GM10248 (cell line): ENCODE results near the gene RSPH1.
A peak's percentile ranks its signal among the peaks of the same experiment; 100 is the strongest.

Experiments
- CTCF ChIA-PET: fragments of 300-600 bp; sonication (Branson Sonifier 250); formaldehyde crosslinking; extraction: SDS; loops from one replicate; lab custom pipeline; 2021; ENCODE audit warnings: antibody characterized with exemption; lab: Yijun Ruan, JAX
- POLR2A ChIA-PET: fragments of 350-650 bp; sonication (Branson Sonifier 250); formaldehyde crosslinking; extraction: SDS; loops from one replicate; lab custom pipeline; 2020; ENCODE audit warnings: antibody characterized with exemption; lab: Yijun Ruan, JAX
- DNase-seq: peaks from one replicate; pipeline ENCODE4 v3.0.0; 2012; ENCODE audit errors: extremely low spot score
- TF ChIP-seq, protein P1 (sequence below): IDR thresholded peaks from 2 replicates; pipeline ENCODE4 v1.5.1; 2012; ENCODE audit warnings: mild to moderate bottlenecking, low read depth; ENCODE audit errors: extremely low read depth, missing control alignments, control extremely low read depth

Gene RSPH1

GRCh38 chr21:42445311-42445710, 50.7 kb downstream of the RSPH1 start:
- TF ChIP-seq, protein P1, sequence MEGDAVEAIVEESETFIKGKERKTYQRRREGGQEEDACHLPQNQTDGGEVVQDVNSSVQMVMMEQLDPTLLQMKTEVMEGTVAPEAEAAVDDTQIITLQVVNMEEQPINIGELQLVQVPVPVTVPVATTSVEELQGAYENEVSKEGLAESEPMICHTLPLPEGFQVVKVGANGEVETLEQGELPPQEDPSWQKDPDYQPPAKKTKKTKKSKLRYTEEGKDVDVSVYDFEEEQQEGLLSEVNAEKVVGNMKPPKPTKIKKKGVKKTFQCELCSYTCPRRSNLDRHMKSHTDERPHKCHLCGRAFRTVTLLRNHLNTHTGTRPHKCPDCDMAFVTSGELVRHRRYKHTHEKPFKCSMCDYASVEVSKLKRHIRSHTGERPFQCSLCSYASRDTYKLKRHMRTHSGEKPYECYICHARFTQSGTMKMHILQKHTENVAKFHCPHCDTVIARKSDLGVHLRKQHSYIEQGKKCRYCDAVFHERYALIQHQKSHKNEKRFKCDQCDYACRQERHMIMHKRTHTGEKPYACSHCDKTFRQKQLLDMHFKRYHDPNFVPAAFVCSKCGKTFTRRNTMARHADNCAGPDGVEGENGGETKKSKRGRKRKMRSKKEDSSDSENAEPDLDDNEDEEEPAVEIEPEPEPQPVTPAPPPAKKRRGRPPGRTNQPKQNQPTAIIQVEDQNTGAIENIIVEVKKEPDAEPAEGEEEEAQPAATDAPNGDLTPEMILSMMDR = no peak
- ChIA-PET POLR2A (no interaction called here), CTCF (interaction anchor here (0.7 to 5.0 kb wide), 6 partner anchors 9 to 187 kb away, joined by 3 to 15 read pairs (median 4); no protein-coding TSS in a partner anchor)
- DNase-seq = no peak

- TF ChIP-seq, protein P1 = no peak
- ChIA-PET POLR2A (interaction anchor here (0.6 kb wide), 1 partner anchor 212 kb away, joined by 4 read pairs; no protein-coding TSS in a partner anchor), CTCF (interaction anchor here (1.0 to 5.0 kb wide), 5 partner anchors 8 to 137 kb away, joined by 3 to 15 read pairs (median 5); no protein-coding TSS in a partner anchor)
- no peak for DNase-seq
Measured at GRCh38 chr21:42444745-42445059, 51.3 kb downstream of the RSPH1 start.

DNA sequence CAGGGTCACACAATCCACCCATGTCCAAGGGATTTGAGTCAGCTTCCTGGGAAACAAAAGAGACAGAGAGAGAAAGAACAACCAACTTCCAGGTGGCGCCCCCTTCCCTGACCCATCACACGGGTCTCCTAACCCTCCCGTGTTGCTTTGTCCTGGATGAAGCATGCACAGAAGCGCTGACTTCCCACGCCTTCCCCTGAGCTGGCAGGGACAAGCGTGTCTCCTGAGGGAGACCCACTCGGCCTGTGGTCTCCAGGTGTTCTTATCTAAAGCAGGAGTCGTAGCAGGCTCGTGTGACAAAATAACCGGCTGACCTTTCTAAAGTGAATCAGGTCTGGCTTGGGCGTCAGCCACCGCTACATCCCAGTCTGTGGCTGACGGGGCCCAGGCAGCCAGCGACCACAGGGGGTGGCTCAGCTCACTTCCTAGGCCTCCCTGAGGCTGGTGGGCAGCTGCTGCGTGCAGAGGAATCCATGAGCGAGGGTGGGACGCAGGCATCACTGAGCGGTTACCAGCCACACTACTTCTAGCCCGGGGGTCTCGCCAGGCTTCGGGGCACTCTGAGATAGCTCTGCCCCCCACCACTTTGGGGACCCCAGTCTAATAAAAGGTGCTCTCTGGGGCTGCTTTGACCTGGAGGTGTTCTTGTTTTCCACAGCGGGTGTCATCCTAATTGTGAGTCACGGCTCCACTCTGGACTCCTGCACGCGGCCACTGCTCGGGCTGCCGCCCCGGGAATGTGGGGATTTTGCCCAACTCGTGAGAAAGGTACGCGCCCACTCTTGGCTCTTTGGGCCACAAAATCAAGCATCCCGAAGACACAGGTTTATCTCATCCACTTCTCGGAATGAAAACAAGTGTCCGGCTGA, 51.9 kb downstream of the RSPH1 start:
- TF ChIP-seq, protein P1 = no peak
- ChIA-PET CTCF (interaction anchor here (1.9 to 5.0 kb wide), 3 partner anchors 11 to 134 kb away, joined by 5 to 15 read pairs (median 7); no protein-coding TSS in a partner anchor), POLR2A (interaction anchor here (0.6 kb wide), 1 partner anchor 212 kb away, joined by 4 read pairs; no protein-coding TSS in a partner anchor)
- DNase-seq = no peak

DNA sequence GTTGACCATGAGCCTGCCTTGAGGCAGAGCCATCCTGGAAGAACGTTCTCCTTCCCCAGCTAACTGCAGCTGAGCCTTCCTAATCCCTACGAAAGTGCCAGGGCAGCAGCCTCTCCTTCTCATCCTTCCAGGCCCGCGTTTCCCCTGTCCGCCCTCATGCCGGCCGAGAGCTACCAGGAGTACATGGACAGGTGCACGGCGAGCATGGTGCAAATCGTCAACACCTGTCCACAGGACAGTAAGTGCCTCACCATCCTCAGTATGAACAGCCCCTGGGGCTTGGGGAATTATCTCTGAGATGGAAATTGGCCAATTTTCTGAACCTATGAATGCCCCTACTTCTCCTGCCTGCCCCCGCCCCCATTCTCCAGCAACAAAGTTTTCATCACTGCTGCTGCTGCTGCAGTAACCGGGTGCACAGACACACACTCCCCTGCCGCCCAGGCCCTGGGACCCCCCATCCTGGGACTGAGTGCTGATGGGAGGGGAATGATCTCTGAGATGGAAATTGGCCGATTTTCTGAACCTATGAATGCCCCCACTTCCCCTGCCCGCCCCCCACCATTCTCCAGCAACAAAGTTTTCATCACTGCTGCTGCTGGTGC, 52.7 kb downstream of the RSPH1 start:
- DNase-seq = no peak
- TF ChIP-seq, protein P1 = no peak
- ChIA-PET CTCF (interaction anchor here (1.9 to 5.0 kb wide), 2 partner anchors 10 to 133 kb away, joined by 5 to 15 read pairs; no protein-coding TSS in a partner anchor), POLR2A (no interaction called here)

GRCh38 chr21:42441963-42442362, 54.1 kb downstream of the RSPH1 start:
- TF ChIP-seq, protein P1 = no peak
- no peak for DNase-seq
- POLR2A ChIA-PET = no interaction called here
- CTCF ChIA-PET = interaction anchor here (1.0 to 1.7 kb wide), 2 partner anchors 9 to 19 kb away, joined by 3 to 6 read pairs; no protein-coding TSS in a partner anchor

DNA sequence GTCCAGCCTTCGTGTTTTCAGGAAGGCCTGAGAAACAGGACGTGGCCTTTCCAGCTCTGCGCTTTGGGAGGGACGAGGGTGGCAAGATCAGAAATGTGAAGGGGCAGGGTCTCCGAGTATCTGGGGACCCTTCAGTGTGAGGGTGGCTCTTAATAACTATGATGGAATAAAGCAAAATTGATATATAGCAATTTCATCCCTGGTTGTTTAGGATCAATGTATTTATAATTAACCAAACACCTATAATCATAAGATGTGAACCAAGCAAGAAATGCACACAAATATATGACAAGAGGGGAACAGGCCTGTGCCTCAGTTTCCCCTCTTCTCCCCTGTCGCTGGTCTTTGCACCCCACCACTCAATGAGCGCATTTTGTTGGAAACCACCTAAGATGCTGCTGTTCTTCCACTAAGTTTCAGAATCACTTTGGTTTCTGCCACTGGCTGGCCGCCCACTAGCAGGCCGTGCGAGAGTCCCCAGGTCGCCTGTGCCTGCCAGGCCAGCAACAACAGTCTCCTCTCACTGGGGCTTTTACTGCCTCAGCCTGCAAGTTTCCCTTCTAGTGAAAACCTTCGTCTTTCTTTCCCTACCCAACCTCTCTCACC, 55.7 kb downstream of the RSPH1 start:
- ChIA-PET CTCF (no interaction called here), POLR2A (no interaction called here)
- TF ChIP-seq, protein P1 = no peak
- peak; percentile 85 for DNase-seq
